Stimulated activated CD4-positive, alpha-beta T cell treated with anti-CD3 and anti-CD28 coated beads, Interleukin-4, amount 100 ng/mL, for 24 hours (primary cell): ENCODE data around the gene TMEM121B.

Source experiments
- DNase-seq: peaks from one replicate; pipeline ENCODE4 v3.0.0-alpha.2; 2020

Gene TMEM121B

GRCh38 chr22:17109976-17110375 lies 11.2 kb downstream of the TMEM121B start:
- DNase-seq, result no peak

GRCh38 chr22:17109113-17109865 lies 11.9 kb downstream of the TMEM121B start:
- no peak for DNase-seq

- no peak for DNase-seq
Observed at GRCh38 chr22:17108256-17109112, 12.7 kb downstream of the TMEM121B start.

GRCh38 chr22:17107547-17107810 lies 13.7 kb downstream of the TMEM121B start:
- no peak for DNase-seq

GRCh38 chr22:17106785-17107546 lies 14.2 kb downstream of the TMEM121B start:
- DNase-seq, result peak; percentile 31

- DNase-seq, result no peak
Observed at GRCh38 chr22:17106161-17106784, 14.9 kb downstream of the TMEM121B start.

- no peak for DNase-seq
Observed at GRCh38 chr22:17105143-17106129, 15.7 kb downstream of the TMEM121B start.

GRCh38 chr22:17104336-17104935 lies 16.7 kb downstream of the TMEM121B start:
- DNase-seq, result no peak

- no peak for DNase-seq
Observed at GRCh38 chr22:17103351-17103750, 17.8 kb downstream of the TMEM121B start.

- no peak for DNase-seq
Observed at GRCh38 chr22:17102297-17102667, 18.9 kb downstream of the TMEM121B start.

GRCh38 chr22:17101475-17102296 lies 19.5 kb downstream of the TMEM121B start:
- DNase-seq, result no peak

GRCh38 chr22:17100621-17101020 lies 20.5 kb downstream of the TMEM121B start:
- no peak for DNase-seq

- no peak for DNase-seq
Observed at GRCh38 chr22:17098379-17098819, 22.8 kb downstream of the TMEM121B start.

GRCh38 chr22:17097701-17098100 lies 23.5 kb downstream of the TMEM121B start:
- DNase-seq, result no peak

GRCh38 chr22:17097062-17097461 lies 24.1 kb downstream of the TMEM121B start:
- DNase-seq, result no peak

- DNase-seq, result no peak
Observed at GRCh38 chr22:17096071-17096470, 25.1 kb downstream of the TMEM121B start.

- no peak for DNase-seq
Observed at GRCh38 chr22:17095538-17095937, 25.6 kb downstream of the TMEM121B start.

- DNase-seq, result no peak
Observed at GRCh38 chr22:17093081-17093480, 28.1 kb downstream of the TMEM121B start.

GRCh38 chr22:17091851-17092250 lies 29.3 kb downstream of the TMEM121B start:
- no peak for DNase-seq

- no peak for DNase-seq
Observed at GRCh38 chr22:17090550-17090949, 30.6 kb downstream of the TMEM121B start.
